Measurements from ENCODE around the gene RBKS.
A peak's percentile ranks its signal among the peaks of the same experiment; 100 is the strongest.

The RBKS gene

GRCh38 chr2:27782701-27783100 is 107.5 kb downstream of the RBKS start:
- no CpG with 5 or more reads among the region's 1 CpG for WGBS (ENCODE audit: insufficient coverage, insufficient read length)
- no peak overlapping the region for H3K27ac ChIP-seq (ENCODE audit: low read length)
- no peaks in the 10 kb centered on the region for H3K36me3 ChIP-seq (ENCODE audit: control insufficient read depth, insufficient read depth, low read length)
- no peaks in the 10 kb centered on the region for H3K9me3 ChIP-seq (ENCODE audit: control insufficient read depth, insufficient read depth, low read length)
- DNase-seq (ENCODE audit: low read depth, low spot score), result no peak
- H3K27me3 ChIP-seq (ENCODE audit: control insufficient read depth, insufficient read depth, low read length), result no peaks in the 10 kb centered on the region
- no peaks in the 10 kb centered on the region for H3K4me1 ChIP-seq (ENCODE audit: control insufficient read depth, insufficient read depth, low read length)
- H3K4me3 ChIP-seq (ENCODE audit: low read length), result no peak overlapping the region

- Histone ChIP-seq H3K27me3 (ENCODE audit: control insufficient read depth, insufficient read depth, low read length) (no peaks in the 10 kb centered on the region), H3K27ac (ENCODE audit: low read length) (no peak overlapping the region), H3K9me3 (ENCODE audit: control insufficient read depth, insufficient read depth, low read length) (no peaks in the 10 kb centered on the region), H3K36me3 (ENCODE audit: control insufficient read depth, insufficient read depth, low read length) (no peaks in the 10 kb centered on the region), H3K4me1 (ENCODE audit: control insufficient read depth, insufficient read depth, low read length) (no peaks in the 10 kb centered on the region), H3K4me3 (ENCODE audit: low read length) (no peak overlapping the region)
- no peak for DNase-seq (ENCODE audit: low read depth, low spot score)
- WGBS (ENCODE audit: insufficient coverage, insufficient read length), result no CpG with 5 or more reads among the region's 2 CpGs
Measured at GRCh38 chr2:27781496-27781895, 108.7 kb downstream of the RBKS start.

- Histone ChIP-seq H3K4me1 (ENCODE audit: control insufficient read depth, insufficient read depth, low read length) (no peaks in the 10 kb centered on the region), H3K27ac (ENCODE audit: low read length) (no peak overlapping the region), H3K4me3 (ENCODE audit: low read length) (no peak overlapping the region), H3K9me3 (ENCODE audit: control insufficient read depth, insufficient read depth, low read length) (no peaks in the 10 kb centered on the region), H3K27me3 (ENCODE audit: control insufficient read depth, insufficient read depth, low read length) (no peaks in the 10 kb centered on the region), H3K36me3 (ENCODE audit: control insufficient read depth, insufficient read depth, low read length) (peaks cover 3% of the 10 kb centered on the region; the same call in 1 of the 2 replicates)
- no CpG with 5 or more reads among the region's 5 CpGs for WGBS (ENCODE audit: insufficient coverage, insufficient read length)
- no peak for DNase-seq (ENCODE audit: low read depth, low spot score)
Measured at GRCh38 chr2:27779417-27780055, 110.7 kb downstream of the RBKS start.

- H3K4me1 ChIP-seq (ENCODE audit: control insufficient read depth, insufficient read depth, low read length), result no peaks in the 10 kb centered on the region
Measured at GRCh38 chr2:27776696-27777095, 113.5 kb downstream of the RBKS start.

GRCh38 chr2:27776097-27776496 is 114.1 kb downstream of the RBKS start:
- H3K27me3 ChIP-seq (ENCODE audit: control insufficient read depth, insufficient read depth, low read length), result no peaks in the 10 kb centered on the region
- H3K4me3 ChIP-seq (ENCODE audit: low read length), result no peak overlapping the region
- H3K36me3 ChIP-seq (ENCODE audit: control insufficient read depth, insufficient read depth, low read length), result peaks cover 3% of the 10 kb centered on the region; the same call in 1 of the 2 replicates
- whole genome bisulfite sequencing (ENCODE audit: insufficient coverage, insufficient read length), result 100% methylated on average over 2 of the region's 8 CpGs
- no peaks in the 10 kb centered on the region for H3K9me3 ChIP-seq (ENCODE audit: control insufficient read depth, insufficient read depth, low read length)
- no peak overlapping the region for H3K27ac ChIP-seq (ENCODE audit: low read length)
- no peaks in the 10 kb centered on the region for H3K4me1 ChIP-seq (ENCODE audit: control insufficient read depth, insufficient read depth, low read length)
- no peak for DNase-seq (ENCODE audit: low read depth, low spot score)

More at GRCh38 chr2:27776696-27777095, 113.5 kb downstream of the RBKS start:
- Histone ChIP-seq H3K27me3 (ENCODE audit: control insufficient read depth, insufficient read depth, low read length) (no peaks in the 10 kb centered on the region), H3K4me3 (ENCODE audit: low read length) (no peak overlapping the region), H3K9me3 (ENCODE audit: control insufficient read depth, insufficient read depth, low read length) (no peaks in the 10 kb centered on the region), H3K36me3 (ENCODE audit: control insufficient read depth, insufficient read depth, low read length) (peaks cover 3% of the 10 kb centered on the region; the same call in 1 of the 2 replicates), H3K27ac (ENCODE audit: low read length) (no peak overlapping the region)
- no CpG with 5 or more reads among the region's 3 CpGs for WGBS (ENCODE audit: insufficient coverage, insufficient read length)
- DNase-seq (ENCODE audit: low read depth, low spot score), result no peak

- no peak for DNase-seq (ENCODE audit: low read depth, low spot score)
- Histone ChIP-seq H3K27ac (ENCODE audit: low read length) (no peak overlapping the region), H3K36me3 (ENCODE audit: control insufficient read depth, insufficient read depth, low read length) (peaks cover 3% of the 10 kb centered on the region; the same call in 1 of the 2 replicates), H3K27me3 (ENCODE audit: control insufficient read depth, insufficient read depth, low read length) (no peaks in the 10 kb centered on the region), H3K4me1 (ENCODE audit: control insufficient read depth, insufficient read depth, low read length) (no peaks in the 10 kb centered on the region), H3K9me3 (ENCODE audit: control insufficient read depth, insufficient read depth, low read length) (no peaks in the 10 kb centered on the region), H3K4me3 (ENCODE audit: low read length) (no peak overlapping the region)
- no CpG with 5 or more reads among the region's 5 CpGs for WGBS (ENCODE audit: insufficient coverage, insufficient read length)
Measured at GRCh38 chr2:27773959-27774358, 116.2 kb downstream of the RBKS start.

GRCh38 chr2:27772804-27773203 is 117.4 kb downstream of the RBKS start:
- H3K9me3 ChIP-seq (ENCODE audit: control insufficient read depth, insufficient read depth, low read length), result no peaks in the 10 kb centered on the region
- DNase-seq (ENCODE audit: low read depth, low spot score), result no peak
- no peaks in the 10 kb centered on the region for H3K27me3 ChIP-seq (ENCODE audit: control insufficient read depth, insufficient read depth, low read length)
- no peak overlapping the region for H3K27ac ChIP-seq (ENCODE audit: low read length)
- no peaks in the 10 kb centered on the region for H3K4me1 ChIP-seq (ENCODE audit: control insufficient read depth, insufficient read depth, low read length)
- peaks cover 3% of the 10 kb centered on the region; the same call in 1 of the 2 replicates for H3K36me3 ChIP-seq (ENCODE audit: control insufficient read depth, insufficient read depth, low read length)
- WGBS (ENCODE audit: insufficient coverage, insufficient read length), result no CpG with 5 or more reads among the region's 2 CpGs
- H3K4me3 ChIP-seq (ENCODE audit: low read length), result no peak overlapping the region

GRCh38 chr2:27771548-27772335 is 118.4 kb downstream of the RBKS start, which contains the start of gene MRPL33:
MRPL33 (plus strand) TSS chr2:27771719; CDS start chr2:27771778, 59 bp downstream.
- Histone ChIP-seq H3K36me3 (ENCODE audit: control insufficient read depth, insufficient read depth, low read length) (peaks cover 3% of the 10 kb centered on the region; the same call in 1 of the 2 replicates), H3K4me3 (ENCODE audit: low read length) (peak within 1 kb of the TSS; percentile 87), H3K27me3 (ENCODE audit: control insufficient read depth, insufficient read depth, low read length) (no peaks in the 10 kb centered on the region), H3K9me3 (ENCODE audit: control insufficient read depth, insufficient read depth, low read length) (no peaks in the 10 kb centered on the region), H3K4me1 (ENCODE audit: control insufficient read depth, insufficient read depth, low read length) (no peaks in the 10 kb centered on the region), H3K27ac (ENCODE audit: low read length) (no peak within 1 kb of the TSS)
- DNase-seq (ENCODE audit: low read depth, low spot score), result peak; percentile 89
- no CpG with 5 or more reads among the region's 48 CpGs for WGBS (ENCODE audit: insufficient coverage, insufficient read length)

GRCh38 chr2:27771202-27771547 is 119.0 kb downstream of the RBKS start:
- peak overlapping the region; percentile 87; the same call in 1 of the 2 replicates for H3K4me3 ChIP-seq (ENCODE audit: low read length)

GRCh38 chr2:27766287-27766661 is 123.9 kb downstream of the RBKS start:
- Histone ChIP-seq H3K27me3 (ENCODE audit: control insufficient read depth, insufficient read depth, low read length) (no peaks in the 10 kb centered on the region), H3K4me1 (ENCODE audit: control insufficient read depth, insufficient read depth, low read length) (no peaks in the 10 kb centered on the region), H3K9me3 (ENCODE audit: control insufficient read depth, insufficient read depth, low read length) (no peaks in the 10 kb centered on the region), H3K36me3 (ENCODE audit: control insufficient read depth, insufficient read depth, low read length) (no peaks in the 10 kb centered on the region), H3K4me3 (ENCODE audit: low read length) (no peak overlapping the region), H3K27ac (ENCODE audit: low read length) (no peak overlapping the region)
- no peak for DNase-seq (ENCODE audit: low read depth, low spot score)
- WGBS (ENCODE audit: insufficient coverage, insufficient read length), result no CpG with 5 or more reads among the region's 2 CpGs

More at GRCh38 chr2:27771202-27771547, 119.0 kb downstream of the RBKS start:
- no peaks in the 10 kb centered on the region for H3K27me3 ChIP-seq (ENCODE audit: control insufficient read depth, insufficient read depth, low read length)
- H3K4me1 ChIP-seq (ENCODE audit: control insufficient read depth, insufficient read depth, low read length), result no peaks in the 10 kb centered on the region
- H3K27ac ChIP-seq (ENCODE audit: low read length), result no peak overlapping the region
- DNase-seq (ENCODE audit: low read depth, low spot score), result no peak
- WGBS (ENCODE audit: insufficient coverage, insufficient read length), result no CpG with 5 or more reads among the region's 13 CpGs
- H3K36me3 ChIP-seq (ENCODE audit: control insufficient read depth, insufficient read depth, low read length), result peaks cover 3% of the 10 kb centered on the region; the same call in 1 of the 2 replicates
- H3K9me3 ChIP-seq (ENCODE audit: control insufficient read depth, insufficient read depth, low read length), result no peaks in the 10 kb centered on the region

Data from iPS DF 6.9 (cell line).